ENCODE results near the gene VPS13C.
"Not testable (repeated sequence)": the region's sequence is repeated elsewhere in the genome, so short reads cannot be mapped to it uniquely, and the experiment has no call there.

The VPS13C gene

DNA sequence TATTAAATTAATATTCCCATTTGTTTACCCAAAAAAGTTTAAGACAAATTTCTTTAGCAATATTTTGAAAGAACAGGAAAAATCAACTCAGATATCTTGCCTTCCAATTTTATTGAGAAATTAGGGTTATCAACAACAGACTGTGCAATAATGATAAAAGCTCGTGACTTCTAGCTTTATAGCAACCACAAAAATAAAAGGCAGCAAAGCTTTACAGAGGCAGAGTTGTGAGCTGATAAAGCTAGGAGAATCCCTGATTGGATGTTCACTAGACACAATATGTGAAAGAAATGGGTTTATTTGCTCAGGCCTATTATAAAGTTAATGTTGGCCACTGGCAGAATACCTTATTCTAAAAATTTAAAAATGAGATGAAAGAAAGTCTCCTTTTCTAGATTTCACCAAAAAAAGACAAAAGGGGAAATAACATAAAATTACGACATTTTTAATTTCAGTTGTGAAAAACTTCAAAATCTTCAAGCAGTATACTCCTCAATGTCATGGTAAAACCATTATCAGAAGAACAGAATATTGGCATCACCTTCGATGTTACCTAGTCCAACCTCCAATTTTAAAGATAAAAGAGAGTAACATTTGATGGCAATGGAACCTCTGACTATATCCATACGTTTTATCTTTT, 2.8 kb downstream of the VPS13C start:
- no peak for DNase-seq (ENCODE audit: low read depth)
- no peak overlapping the region for H3K4me3 ChIP-seq (ENCODE audit: low read depth, low read length)
- TF ChIP-seq, protein P1, sequence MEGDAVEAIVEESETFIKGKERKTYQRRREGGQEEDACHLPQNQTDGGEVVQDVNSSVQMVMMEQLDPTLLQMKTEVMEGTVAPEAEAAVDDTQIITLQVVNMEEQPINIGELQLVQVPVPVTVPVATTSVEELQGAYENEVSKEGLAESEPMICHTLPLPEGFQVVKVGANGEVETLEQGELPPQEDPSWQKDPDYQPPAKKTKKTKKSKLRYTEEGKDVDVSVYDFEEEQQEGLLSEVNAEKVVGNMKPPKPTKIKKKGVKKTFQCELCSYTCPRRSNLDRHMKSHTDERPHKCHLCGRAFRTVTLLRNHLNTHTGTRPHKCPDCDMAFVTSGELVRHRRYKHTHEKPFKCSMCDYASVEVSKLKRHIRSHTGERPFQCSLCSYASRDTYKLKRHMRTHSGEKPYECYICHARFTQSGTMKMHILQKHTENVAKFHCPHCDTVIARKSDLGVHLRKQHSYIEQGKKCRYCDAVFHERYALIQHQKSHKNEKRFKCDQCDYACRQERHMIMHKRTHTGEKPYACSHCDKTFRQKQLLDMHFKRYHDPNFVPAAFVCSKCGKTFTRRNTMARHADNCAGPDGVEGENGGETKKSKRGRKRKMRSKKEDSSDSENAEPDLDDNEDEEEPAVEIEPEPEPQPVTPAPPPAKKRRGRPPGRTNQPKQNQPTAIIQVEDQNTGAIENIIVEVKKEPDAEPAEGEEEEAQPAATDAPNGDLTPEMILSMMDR (IDR thresholded peaks at IDR 0.05; ENCODE audit: control insufficient read depth, extremely low read depth, insufficient read depth): no peak

DNA sequence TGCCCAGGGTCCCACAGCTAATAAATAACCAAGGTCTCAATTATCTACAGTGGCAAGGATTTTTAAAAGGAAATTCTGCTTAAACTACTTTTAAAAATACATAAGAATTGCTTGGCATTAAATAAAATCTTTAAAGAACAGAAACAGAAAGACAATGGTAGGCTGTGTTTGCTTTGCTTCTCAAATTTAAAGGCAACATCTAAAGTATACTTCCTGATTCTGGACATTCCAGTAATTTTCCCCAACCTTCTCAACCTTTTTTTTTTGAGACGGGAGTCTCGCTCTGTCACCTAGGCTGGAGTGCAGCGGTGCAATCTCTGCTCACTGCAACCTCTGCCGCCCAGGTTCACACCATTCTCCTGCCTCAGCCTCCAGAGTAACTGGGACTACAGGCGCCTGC, 5.3 kb downstream of the VPS13C start:
- DNase-seq (ENCODE audit: low read depth): no peak
- TF ChIP-seq, protein P1 (IDR thresholded peaks at IDR 0.05; ENCODE audit: control insufficient read depth, extremely low read depth, insufficient read depth): no peak
- no peak overlapping the region for H3K4me3 ChIP-seq (ENCODE audit: low read depth, low read length)

DNA sequence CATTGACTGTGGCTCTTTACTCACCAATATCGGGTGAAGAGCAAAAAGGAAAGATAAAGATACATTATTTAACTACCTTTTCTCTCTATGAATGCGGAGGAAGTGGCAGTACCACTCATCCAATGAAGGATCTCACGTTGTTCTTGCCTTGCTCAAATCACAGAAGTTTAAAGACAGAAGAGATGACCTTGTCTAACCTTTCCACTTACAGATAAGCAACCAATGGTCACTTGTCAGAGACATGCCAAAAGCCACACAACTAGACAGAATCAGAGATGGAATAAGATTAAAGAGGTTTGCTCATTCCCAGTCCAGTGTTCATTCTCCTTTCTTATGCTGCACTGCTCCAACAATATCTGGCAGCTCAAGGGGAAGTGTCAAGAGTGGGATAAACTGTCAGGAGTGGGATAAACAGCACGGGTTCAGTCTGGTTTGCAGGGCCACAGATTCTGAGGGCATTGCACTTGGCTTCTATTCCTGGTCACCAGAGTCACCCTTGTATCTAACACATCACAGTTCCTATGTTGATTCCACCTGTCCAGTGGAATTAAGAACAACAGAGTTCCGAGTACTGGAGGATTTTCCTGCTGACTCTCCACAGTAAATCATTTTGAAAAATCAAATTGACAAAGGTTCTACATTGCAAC, 6.7 kb downstream of the VPS13C start:
- H3K4me3 ChIP-seq (ENCODE audit: low read depth, low read length): no peak overlapping the region
- DNase-seq (ENCODE audit: low read depth): no peak
- TF ChIP-seq, protein P1 (IDR thresholded peaks at IDR 0.05; ENCODE audit: control insufficient read depth, extremely low read depth, insufficient read depth): no peak

DNA sequence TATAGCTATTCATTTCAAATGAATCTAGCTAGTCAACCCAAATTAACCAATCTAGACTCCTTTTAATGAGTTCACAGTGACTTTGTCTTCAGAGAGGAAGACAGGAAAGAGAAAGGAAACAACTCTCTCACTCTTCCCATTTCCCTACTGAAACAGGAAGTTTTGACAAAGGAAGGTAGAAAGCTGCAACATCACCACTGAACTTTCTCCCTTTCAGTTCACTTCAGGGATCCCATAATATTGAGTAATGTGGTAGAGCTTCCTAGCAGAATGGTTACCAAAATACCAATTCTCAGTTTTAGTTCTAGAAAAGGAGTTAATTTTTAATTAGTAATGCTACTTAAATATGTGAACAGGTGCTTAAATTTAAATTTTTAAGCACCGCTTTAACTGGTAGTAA, 7.5 kb downstream of the VPS13C start:
- DNase-seq (ENCODE audit: low read depth): no peak
- no peak overlapping the region for H3K4me3 ChIP-seq (ENCODE audit: low read depth, low read length)
- TF ChIP-seq, protein P1 (IDR thresholded peaks at IDR 0.05; ENCODE audit: control insufficient read depth, extremely low read depth, insufficient read depth): no peak

DNA sequence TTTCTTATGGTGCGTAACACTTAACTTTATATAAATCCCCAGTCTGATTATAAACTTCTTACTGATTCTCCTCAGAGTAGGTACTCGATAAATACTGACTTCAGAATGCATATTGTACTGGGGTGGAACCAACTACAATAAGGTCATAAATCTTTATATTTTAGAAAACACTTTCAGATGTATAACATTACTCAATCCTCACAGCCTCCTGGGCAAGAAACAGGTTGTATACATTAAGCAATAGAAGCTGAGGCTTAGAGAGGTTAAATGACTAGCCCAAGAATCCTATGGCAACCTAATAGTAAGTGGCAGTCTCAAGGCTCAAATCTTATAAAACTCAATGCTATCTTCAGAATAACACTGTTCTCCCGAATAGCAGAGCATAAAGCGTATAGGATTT, 9.1 kb downstream of the VPS13C start:
- TF ChIP-seq, protein P1 (IDR thresholded peaks at IDR 0.05; ENCODE audit: control insufficient read depth, extremely low read depth, insufficient read depth): no peak
- no peak for DNase-seq (ENCODE audit: low read depth)
- H3K4me3 ChIP-seq (ENCODE audit: low read depth, low read length): no peak overlapping the region

DNA sequence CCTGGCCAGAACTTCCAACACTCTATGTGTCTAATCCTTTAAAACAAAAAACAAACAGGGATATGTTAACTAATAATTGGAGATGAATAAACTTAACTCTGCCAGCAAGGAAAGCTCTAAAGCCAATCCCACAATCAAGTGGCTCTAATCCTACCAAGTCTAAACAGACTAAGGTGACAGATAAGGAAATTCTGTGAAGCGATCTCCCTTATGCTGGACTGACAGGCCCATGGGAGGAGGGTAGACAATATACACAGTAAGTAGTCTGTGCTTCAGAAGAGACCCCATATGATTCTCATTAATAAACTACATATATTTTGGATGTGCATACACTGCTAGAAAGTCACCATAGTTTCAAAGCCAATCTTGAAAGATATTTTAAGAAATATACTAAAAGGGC, 10.1 kb downstream of the VPS13C start:
- TF ChIP-seq, protein P1 (IDR thresholded peaks at IDR 0.05; ENCODE audit: control insufficient read depth, extremely low read depth, insufficient read depth): no peak
- H3K4me3 ChIP-seq (ENCODE audit: low read depth, low read length): no peak overlapping the region

DNA sequence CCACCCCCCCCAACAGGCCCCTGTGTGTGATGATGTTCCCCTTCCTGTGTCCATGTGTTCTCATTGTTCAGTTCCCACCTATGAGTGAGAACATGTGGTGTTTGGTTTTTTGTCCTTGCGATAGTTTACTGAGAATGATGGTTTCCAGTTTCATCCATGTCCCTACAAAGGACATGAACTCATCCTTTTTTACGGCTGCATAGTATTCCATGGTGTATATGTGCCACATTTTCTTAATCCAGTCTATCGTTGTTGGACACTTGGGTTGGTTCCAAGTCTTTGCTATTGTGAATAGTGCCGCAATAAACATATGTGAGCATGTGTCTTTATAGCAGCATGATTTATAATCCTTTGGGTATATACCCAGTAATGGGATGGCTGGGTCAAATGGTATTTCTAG, 12.0 kb downstream of the VPS13C start:
- DNase-seq (ENCODE audit: low read depth); H3K4me3 ChIP-seq (ENCODE audit: low read depth, low read length): not testable (repeated sequence)

More for the DNA sequence above, 10.1 kb downstream of the VPS13C start:
- DNase-seq (ENCODE audit: low read depth): no peak
